ENCODE measurements around the gene KLHL29. TPM values are rescaled to one million over a fixed set of nuclear protein-coding genes. Genes with fewer than 3 reads are reported as not detected.

The KLHL29 gene
- total RNA-seq, 4 donors from 2014 or later, result 10.1 to 27.3 (median 15.7) TPM

GRCh38 chr2:23664066-23664788 lies 279.2 kb downstream of the KLHL29 start:
- no peak for DNase-seq (ENCODE audit: low spot score in 2 of 2)
- TF ChIP-seq POLR2A (IDR thresholded peaks at IDR 0.05) (no peak), CTCF (IDR thresholded peaks at IDR 0.05) (no peak)
- H3K4me3 ChIP-seq (ENCODE audit: low read depth, poor library complexity, severe bottlenecking), result no peak overlapping the region
- WGBS, 2 donors, result 33 to 51% methylated on average over 9 of the region's 9 CpGs
- intact Hi-C loops (cut with DNase I; ENCODE audit: low total_unique reads), result no loop called here

- WGBS, 2 donors, result 96 to 97% methylated on average over 10 to 12 of the region's 12 CpGs
- H3K4me3 ChIP-seq (ENCODE audit: low read depth, poor library complexity, severe bottlenecking), result no peak overlapping the region
- TF ChIP-seq CTCF (IDR thresholded peaks at IDR 0.05) (no peak), POLR2A (IDR thresholded peaks at IDR 0.05) (no peak)
- no peak for DNase-seq (ENCODE audit: low spot score in 2 of 2)
- intact Hi-C loops (cut with DNase I; ENCODE audit: low total_unique reads), result no loop called here
These were observed 281.4 kb downstream of the KLHL29 start for GRCh38 chr2:23666241-23666979.

- WGBS, 2 donors, result 88 to 94% methylated on average over 7 of the region's 7 CpGs
- intact Hi-C loops (cut with DNase I; ENCODE audit: low total_unique reads), result no loop called here
- TF ChIP-seq POLR2A (IDR thresholded peaks at IDR 0.05) (no peak), CTCF (IDR thresholded peaks at IDR 0.05) (no peak)
- DNase-seq (ENCODE audit: low spot score in 2 of 2), result no peak
- no peak overlapping the region for H3K4me3 ChIP-seq (ENCODE audit: low read depth, poor library complexity, severe bottlenecking)
These were observed 282.0 kb downstream of the KLHL29 start for GRCh38 chr2:23666980-23667357.

GRCh38 chr2:23668756-23669304 lies 283.9 kb downstream of the KLHL29 start:
- intact Hi-C loops (cut with DNase I; ENCODE audit: low total_unique reads), result no loop called here
- no peak for DNase-seq (ENCODE audit: low spot score in 2 of 2)
- no peak overlapping the region for H3K4me3 ChIP-seq (ENCODE audit: low read depth, poor library complexity, severe bottlenecking)
- no peak for TF ChIP-seq CTCF (IDR thresholded peaks at IDR 0.05)
- no peak for TF ChIP-seq POLR2A (IDR thresholded peaks at IDR 0.05)
- 89 to 90% methylated on average over 7 to 11 of the region's 12 CpGs for WGBS, 2 donors

- TF ChIP-seq POLR2A (IDR thresholded peaks at IDR 0.05) (no peak), CTCF (IDR thresholded peaks at IDR 0.05) (no peak)
- intact Hi-C loops (cut with DNase I; ENCODE audit: low total_unique reads), result no loop called here
- DNase-seq (ENCODE audit: low spot score in 2 of 2), result peak; percentile 83 to 91
These were observed 284.6 kb downstream of the KLHL29 start for GRCh38 chr2:23669413-23670244.

More at GRCh38 chr2:23669413-23670244, 284.6 kb downstream of the KLHL29 start:
- no peak overlapping the region for H3K4me3 ChIP-seq (ENCODE audit: low read depth, poor library complexity, severe bottlenecking)
- 43 to 58% methylated on average over 19 to 21 of the region's 22 CpGs for WGBS, 2 donors
